Esophagus muscularis mucosa (tissue), 4 donors: Measurements from ENCODE around the gene SERPINF2. TPM values are rescaled to one million over a fixed set of nuclear protein-coding genes. Genes with fewer than 3 reads are reported as not detected.
A peak's percentile ranks its signal among the peaks of the same experiment; 100 is the strongest.
"Not testable (repeated sequence)": the region's sequence is repeated elsewhere in the genome, so short reads cannot be mapped to it uniquely, and the experiment has no call there.

Experiments
- DNase-seq: peaks from one replicate; pipeline ENCODE4 v3.0.0-alpha.2; 2017; ENCODE audit errors: extremely low spot score
- H3K27ac ChIP-seq, 4 donors: fragments of 200-600 bp; sonication (generic); replicated peaks in 1 of 4; 1 replicate in 3 of 4; 2 replicates in 1 of 4; pipeline ENCODE4 v1.5.1; 2016 to 2019; ENCODE audit warnings: mild to moderate bottlenecking in 1 of 4
- H3K27me3 ChIP-seq, 4 donors: fragments of 200-600 bp; sonication (generic); one replicate each; pipeline versions ENCODE4 v1.5.1 to v1.6.0; 2016 to 2019
- H3K36me3 ChIP-seq, 4 donors: fragments of 200-600 bp; sonication (generic); one replicate each; pipeline ENCODE4 v1.5.1; 2016 to 2019
- H3K4me1 ChIP-seq, 4 donors: fragments of 200-600 bp; sonication (generic); one replicate each; pipeline ENCODE4 v1.5.1; 2016 to 2019
- H3K4me3 ChIP-seq, 4 donors: fragments of 200-600 bp; sonication (generic); 1 replicate in 2 of 4; 2 replicates in 2 of 4; pipeline ENCODE4 v1.5.1; 2016 to 2019; ENCODE audit warnings: mild to moderate bottlenecking in 4 of 4, moderate library complexity in 1 of 4
- H3K9me3 ChIP-seq, 4 donors: fragments of 200-600 bp; sonication (generic); 1 replicate in 3 of 4; 2 replicates in 1 of 4; pipeline ENCODE4 v1.5.1; 2016 to 2019
- CTCF ChIP-seq, 3 experiments: fragments of 200-600 bp in 2 of 3; fragments of 450-650 bp in 1 of 3; sonication (generic) in 2 of 3; IDR thresholded peaks; one replicate each; pipeline ENCODE4 v1.5.1; 2017 to 2019; ENCODE audit warnings: antibody characterized with exemption in 3 of 3, mild to moderate bottlenecking in 2 of 3, moderate library complexity in 1 of 3
- EP300 ChIP-seq: sonication (generic); formaldehyde crosslinking; IDR thresholded peaks from one replicate; pipeline ENCODE4 v1.6.1; 2017; ENCODE audit warnings: antibody characterized with exemption
- POLR2A ChIP-seq: fragments of 450-650 bp; IDR thresholded peaks from one replicate; pipeline ENCODE4 v1.6.1; 2017; ENCODE audit warnings: antibody characterized with exemption, moderate library complexity, mild to moderate bottlenecking, low read depth
- POLR2AphosphoS5 ChIP-seq, 2 donors: sonication (generic); formaldehyde crosslinking; IDR thresholded peaks; one replicate each; pipeline ENCODE4 v1.6.1; 2017; ENCODE audit warnings: antibody characterized with exemption in 2 of 2
- WGBS: methylation state at CpG from one replicate; pipeline ENCODE4 v1.1.5; 2018; 5-methylcytosine and 5-hydroxymethylcytosine counted together
- intact Hi-C: fragments of 100-400 bp; cut with DNase I; formaldehyde crosslinking; loops from one replicate; pipeline ENCODE4 v1.15.1; 2023
- total RNA-seq, 4 donors: library from RNA; depleted of rRNA; stranded (reverse); fragments of >200 nt; gene quantifications; one replicate each; pipeline versions ENCODE4 v1.1.0 to v1.2.1, GENCODE V29; 2016

The SERPINF2 gene
- total RNA-seq, 4 donors from 2014 or later: 2.4 to 7.5 (median 3.4) TPM

GRCh38 chr17:1703063-1703462, 39.6 kb upstream of the SERPINF2 start:
- Histone ChIP-seq H3K4me1 (no peaks in the 10 kb centered on the region), H3K4me3 (no peak overlapping the region), H3K27ac (no peak overlapping the region), H3K36me3 (peaks cover 0 to 10% (median 2%) of the 10 kb centered on the region in 4 donors), H3K27me3 (no peaks in the 10 kb centered on the region), H3K9me3 (no peaks in the 10 kb centered on the region)
- intact Hi-C loops: no loop called here
- TF ChIP-seq POLR2A (no peak), EP300 (no peak), CTCF (IDR thresholded peaks at IDR 0.05) (no peak), POLR2AphosphoS5 (IDR thresholded peaks at IDR 0.05) (no peak)
- 39% methylated on average over 4 of the region's 4 CpGs for WGBS
- no peak for DNase-seq

GRCh38 chr17:1705004-1705403, 37.7 kb upstream of the SERPINF2 start:
- DNase-seq: no peak
- intact Hi-C loops: no loop called here
- WGBS: 80% methylated on average over 7 of the region's 7 CpGs
- Histone ChIP-seq H3K36me3 (peaks cover 0 to 11% (median 2%) of the 10 kb centered on the region in 4 donors), H3K4me1 (peaks cover 9 to 16% (median 12%) of the 10 kb centered on the region in 4 donors), H3K4me3 (no peak overlapping the region), H3K9me3 (no peaks in the 10 kb centered on the region), H3K27me3 (no peaks in the 10 kb centered on the region), H3K27ac (no peak overlapping the region)
- TF ChIP-seq EP300: no peak
- TF ChIP-seq POLR2AphosphoS5 (IDR thresholded peaks at IDR 0.05): no peak
- TF ChIP-seq CTCF (IDR thresholded peaks at IDR 0.05): no peak
- TF ChIP-seq POLR2A: no peak

GRCh38 chr17:1707107-1707506, 35.6 kb upstream of the SERPINF2 start:
- 87% methylated on average over 5 of the region's 5 CpGs for WGBS
- peaks cover 5 to 26% (median 8%) of the 10 kb centered on the region in 4 donors for H3K36me3 ChIP-seq
- TF ChIP-seq POLR2A (no peak), POLR2AphosphoS5 (IDR thresholded peaks at IDR 0.05) (no peak), CTCF (IDR thresholded peaks at IDR 0.05) (no peak), EP300 (no peak)
- H3K27me3 ChIP-seq: no peaks in the 10 kb centered on the region
- DNase-seq: no peak
- H3K27ac ChIP-seq: no peak overlapping the region
- intact Hi-C loops: no loop called here
- H3K4me1 ChIP-seq: peaks cover 26 to 35% (median 31%) of the 10 kb centered on the region in 4 donors
- no peak overlapping the region for H3K4me3 ChIP-seq
- no peaks in the 10 kb centered on the region for H3K9me3 ChIP-seq

DNA sequence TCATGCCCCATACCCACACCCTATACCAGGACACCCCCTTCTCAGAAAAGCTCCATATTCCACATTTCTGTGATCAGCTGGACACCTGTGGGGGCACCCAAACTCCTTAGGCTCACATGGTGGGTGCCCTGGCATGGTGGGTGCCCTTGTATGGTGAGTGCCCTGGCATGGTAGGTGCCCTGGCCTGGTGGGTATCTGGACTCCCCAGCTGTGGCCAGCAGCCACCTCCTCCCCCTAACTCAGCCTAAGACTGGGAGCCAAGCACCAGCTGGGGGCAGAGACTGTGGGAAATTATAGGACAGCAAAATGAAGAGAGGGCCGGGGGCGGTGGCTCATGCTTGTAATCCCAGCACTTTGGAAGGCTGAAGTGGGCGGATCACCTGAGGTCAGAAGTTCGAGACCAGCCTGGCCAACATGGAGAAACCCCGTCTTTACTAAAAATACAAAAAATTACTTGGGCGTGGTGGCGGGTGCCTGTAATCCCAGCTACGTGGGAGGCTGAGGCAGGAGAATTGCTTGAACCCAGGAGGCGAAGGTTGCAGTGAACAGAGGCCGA, 33.8 kb upstream of the SERPINF2 start:
- H3K4me3 ChIP-seq, DNase-seq, intact Hi-C loops, H3K27me3 ChIP-seq, H3K9me3 ChIP-seq, H3K27ac ChIP-seq: not testable (repeated sequence)
- Histone ChIP-seq H3K36me3 (peaks cover 19 to 43% (median 25%) of the 10 kb centered on the region in 4 donors), H3K4me1 (peaks cover 44 to 52% (median 49%) of the 10 kb centered on the region in 4 donors)
- WGBS: 93% methylated on average over 10 of the region's 10 CpGs

- TF ChIP-seq POLR2AphosphoS5 (IDR thresholded peaks at IDR 0.05) (no peak), POLR2A (no peak), CTCF (IDR thresholded peaks at IDR 0.05) (no peak), EP300 (no peak)
- Histone ChIP-seq H3K4me3 (peak overlapping the region; percentile 68 to 84 (median 80)), H3K9me3 (no peaks in the 10 kb centered on the region), H3K27me3 (no peaks in the 10 kb centered on the region), H3K36me3 (peaks cover 19 to 49% (median 29%) of the 10 kb centered on the region in 4 donors), H3K27ac (peak overlapping the region; percentile 75 to 99 (median 83)), H3K4me1 (peaks cover 47 to 58% (median 55%) of the 10 kb centered on the region in 4 donors)
- intact Hi-C loops: no loop called here
- WGBS: 18% methylated on average over 9 of the region's 16 CpGs
- no peak for DNase-seq
These were observed 33.2 kb upstream of the SERPINF2 start for GRCh38 chr17:1709403-1709951.
